WTC11 (cell line): Measurements from ENCODE around the gene ZMYND11. TPM values are rescaled to one million over a fixed set of nuclear protein-coding genes. Genes with fewer than 3 reads are reported as not detected.

Experiments
- ATAC-seq: fragments of 200-7000 bp; cut with Tn5 transposase; 2 replicates; pipeline ENCODE4 v1.10.0; 2021; ENCODE audit warnings: mild to moderate bottlenecking, moderate library complexity
- CTCF ChIA-PET: fragments of 300-600 bp; sonication (Branson Sonifier 250); formaldehyde crosslinking; loops from one replicate; lab custom pipeline; 2021; ENCODE audit warnings: antibody characterized with exemption; lab: Charles Lee
- POLR2A ChIA-PET: fragments of 350-600 bp; sonication (Branson Sonifier 250); formaldehyde crosslinking; loops from one replicate; lab custom pipeline; 2021; ENCODE audit warnings: antibody characterized with exemption; lab: Charles Lee
- DNase-seq: peaks from one replicate; pipeline ENCODE4 v3.0.0; 2021; ENCODE audit warnings: low spot score
- H3K27ac Mint-ChIP-seq: 2 replicates; pipeline ENCODE4 v1.8.0; 2021; ENCODE audit warnings: mixed read lengths
- H3K27me3 Mint-ChIP-seq: 2 replicates; pipeline ENCODE4 v1.8.0; 2021; ENCODE audit warnings: low read depth, mild to moderate bottlenecking, moderate library complexity, mixed read lengths
- H3K36me3 Mint-ChIP-seq: 2 replicates; pipeline ENCODE4 v1.8.0; 2021; ENCODE audit warnings: mixed read lengths
- H3K4me1 Mint-ChIP-seq: 2 replicates; pipeline ENCODE4 v1.8.0; 2022; ENCODE audit warnings: mixed read lengths
- H3K4me3 Mint-ChIP-seq: 2 replicates; pipeline ENCODE4 v1.8.0; 2021; ENCODE audit warnings: mild to moderate bottlenecking, moderate library complexity, mixed read lengths
- H3K9me3 Mint-ChIP-seq: 2 replicates; pipeline ENCODE4 v1.8.0; 2021; ENCODE audit warnings: mixed read lengths
- ATF1 ChIP-seq: sonication (generic); formaldehyde crosslinking; IDR thresholded peaks from 2 replicates; pipeline ENCODE4 v1.8.1; 2023; ENCODE audit warnings: mild to moderate bottlenecking, moderate library complexity, missing genetic modification reagents
- ELF4 ChIP-seq: sonication (generic); formaldehyde crosslinking; IDR thresholded peaks from 2 replicates; pipeline ENCODE4 v1.8.1; 2022; ENCODE audit warnings: low read depth, mild to moderate bottlenecking, moderate library complexity, missing genetic modification reagents
- HMGA2 ChIP-seq: fragments of 250-450 bp; sonication (Bioruptor Pico); IDR thresholded peaks from 2 replicates; pipeline ENCODE4 v1.4.0; 2021; ENCODE audit warnings: mild to moderate bottlenecking, moderate library complexity
- IRF2 ChIP-seq: sonication (generic); formaldehyde crosslinking; IDR thresholded peaks from 2 replicates; pipeline ENCODE4 v1.8.0; 2022; ENCODE audit warnings: low read depth, missing genetic modification reagents, borderline replicate concordance
- JAZF1 ChIP-seq: fragments of 250-450 bp; sonication (Bioruptor Pico); IDR thresholded peaks from 2 replicates; pipeline ENCODE4 v1.9.0; 2021; ENCODE audit warnings: moderate library complexity, mild to moderate bottlenecking, inconsistent platforms
- NFYB ChIP-seq: sonication (generic); formaldehyde crosslinking; conservative IDR thresholded peaks from 2 replicates; pipeline ENCODE4 v1.8.0; 2022; ENCODE audit warnings: low read depth, missing genetic modification reagents
- OVOL2 ChIP-seq: fragments of 250-450 bp; sonication (Bioruptor Pico); IDR thresholded peaks from 2 replicates; pipeline ENCODE4 v1.9.0; 2021; ENCODE audit warnings: mild to moderate bottlenecking, borderline replicate concordance
- SP1 ChIP-seq: sonication (generic); formaldehyde crosslinking; conservative IDR thresholded peaks from 2 replicates; pipeline ENCODE4 v1.8.1; 2022; ENCODE audit warnings: missing genetic modification reagents
- TCF7 ChIP-seq: sonication (generic); formaldehyde crosslinking; IDR thresholded peaks from 2 replicates; pipeline ENCODE4 v1.8.0; 2022; ENCODE audit warnings: mild to moderate bottlenecking, low read depth, missing genetic modification reagents, moderate library complexity
- TEAD1 ChIP-seq: sonication (generic); formaldehyde crosslinking; IDR thresholded peaks from 2 replicates; pipeline ENCODE4 v1.8.0; 2022; ENCODE audit warnings: mild to moderate bottlenecking, missing genetic modification reagents
- ZBTB21 ChIP-seq: sonication (generic); formaldehyde crosslinking; IDR thresholded peaks from 2 replicates; pipeline ENCODE4 v1.8.1; 2023; ENCODE audit warnings: mild to moderate bottlenecking, missing genetic modification reagents, borderline replicate concordance
- ZNF317 ChIP-seq: sonication (generic); formaldehyde crosslinking; IDR thresholded peaks from 2 replicates; pipeline ENCODE4 v1.8.1; 2023; ENCODE audit warnings: low read depth, mild to moderate bottlenecking, moderate library complexity, missing genetic modification reagents, borderline replicate concordance
- ZNF416 ChIP-seq: fragments of 250-450 bp; sonication (Bioruptor Pico); IDR thresholded peaks from 2 replicates; pipeline ENCODE4 v1.9.0; 2021; ENCODE audit warnings: mild to moderate bottlenecking, inconsistent platforms
- total RNA-seq: library from RNA; stranded (reverse); gene quantifications from 3 replicates; pipeline ENCODE4 v1.2.3, GENCODE V29; 2021
- TF ChIP-seq, protein P1 (sequence below): sonication (generic); formaldehyde crosslinking; IDR thresholded peaks from 2 replicates; pipeline ENCODE4 v1.8.1; 2023; ENCODE audit warnings: mild to moderate bottlenecking, missing genetic modification reagents
- TF ChIP-seq, protein P2 (sequence below): fragments of 250-450 bp; sonication (Bioruptor Pico); IDR thresholded peaks from 2 replicates; pipeline ENCODE4 v1.9.0; 2021; ENCODE audit warnings: mild to moderate bottlenecking
- TF ChIP-seq, protein P3 (sequence below): sonication (generic); formaldehyde crosslinking; IDR thresholded peaks from 2 replicates; pipeline ENCODE4 v1.8.0; 2022; ENCODE audit warnings: mild to moderate bottlenecking, missing genetic modification reagents
- TF ChIP-seq, protein P4 (sequence below): sonication (generic); formaldehyde crosslinking; IDR thresholded peaks from 2 replicates; pipeline ENCODE4 v1.8.1; 2023; ENCODE audit warnings: mild to moderate bottlenecking, moderate library complexity, missing genetic modification reagents
- TF ChIP-seq, protein P5 (sequence below): fragments of 250-450 bp; sonication (Bioruptor Pico); IDR thresholded peaks from 2 replicates; pipeline ENCODE4 v2.1.2; 2022; ENCODE audit warnings: mild to moderate bottlenecking, moderate library complexity
- TF ChIP-seq, protein P6 (sequence below): sonication (generic); formaldehyde crosslinking; IDR thresholded peaks from 2 replicates; pipeline ENCODE4 v1.8.1; 2022; ENCODE audit warnings: missing genetic modification reagents, borderline replicate concordance
- TF ChIP-seq, protein P7 (sequence below): sonication (generic); formaldehyde crosslinking; IDR thresholded peaks from 2 replicates; pipeline ENCODE4 v1.8.0; 2023; ENCODE audit warnings: missing genetic modification reagents

Gene ZMYND11
- total RNA-seq, 1 experiment from 2014 or later: 22.3 TPM

DNA sequence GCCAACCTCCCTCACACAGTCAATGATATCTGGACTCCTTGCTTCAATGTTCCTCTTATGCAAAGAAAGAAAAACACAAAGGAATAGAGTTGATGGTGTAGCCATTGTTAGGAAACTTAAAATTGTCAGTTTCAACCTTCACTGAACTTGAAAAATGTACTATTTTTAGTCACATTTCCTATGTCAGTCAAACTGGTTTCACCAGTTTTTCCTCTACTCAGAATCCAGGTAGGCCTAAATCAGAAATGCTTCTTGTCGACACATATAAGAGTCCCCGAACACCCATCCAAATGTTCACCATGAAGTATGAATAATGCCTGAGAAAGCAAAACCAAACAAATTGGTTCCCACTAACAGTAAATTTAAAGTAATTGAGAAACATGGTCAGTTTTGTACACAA, 42.4 kb upstream of the ZMYND11 start:
- DNase-seq: no peak
- POLR2A ChIA-PET: no interaction called here
- Mint-ChIP-seq H3K27ac (no peak overlapping the region), H3K4me3 (no peak overlapping the region), H3K36me3 (peaks cover 23% of the 10 kb centered on the region), H3K4me1 (peaks cover 6% of the 10 kb centered on the region), H3K27me3 (peaks cover 14% of the 10 kb centered on the region), H3K9me3 (peaks cover 30% of the 10 kb centered on the region)
- CTCF ChIA-PET: no interaction called here
- ATAC-seq: no peak
- TF ChIP-seq ZNF416 (CRISPR knock-in tag): no peak
- TF ChIP-seq, protein P1, sequence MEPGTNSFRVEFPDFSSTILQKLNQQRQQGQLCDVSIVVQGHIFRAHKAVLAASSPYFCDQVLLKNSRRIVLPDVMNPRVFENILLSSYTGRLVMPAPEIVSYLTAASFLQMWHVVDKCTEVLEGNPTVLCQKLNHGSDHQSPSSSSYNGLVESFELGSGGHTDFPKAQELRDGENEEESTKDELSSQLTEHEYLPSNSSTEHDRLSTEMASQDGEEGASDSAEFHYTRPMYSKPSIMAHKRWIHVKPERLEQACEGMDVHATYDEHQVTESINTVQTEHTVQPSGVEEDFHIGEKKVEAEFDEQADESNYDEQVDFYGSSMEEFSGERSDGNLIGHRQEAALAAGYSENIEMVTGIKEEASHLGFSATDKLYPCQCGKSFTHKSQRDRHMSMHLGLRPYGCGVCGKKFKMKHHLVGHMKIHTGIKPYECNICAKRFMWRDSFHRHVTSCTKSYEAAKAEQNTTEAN (CRISPR knock-in tag): no peak
- TF ChIP-seq JAZF1 (CRISPR knock-in tag): no peak
- TF ChIP-seq, protein P2, sequence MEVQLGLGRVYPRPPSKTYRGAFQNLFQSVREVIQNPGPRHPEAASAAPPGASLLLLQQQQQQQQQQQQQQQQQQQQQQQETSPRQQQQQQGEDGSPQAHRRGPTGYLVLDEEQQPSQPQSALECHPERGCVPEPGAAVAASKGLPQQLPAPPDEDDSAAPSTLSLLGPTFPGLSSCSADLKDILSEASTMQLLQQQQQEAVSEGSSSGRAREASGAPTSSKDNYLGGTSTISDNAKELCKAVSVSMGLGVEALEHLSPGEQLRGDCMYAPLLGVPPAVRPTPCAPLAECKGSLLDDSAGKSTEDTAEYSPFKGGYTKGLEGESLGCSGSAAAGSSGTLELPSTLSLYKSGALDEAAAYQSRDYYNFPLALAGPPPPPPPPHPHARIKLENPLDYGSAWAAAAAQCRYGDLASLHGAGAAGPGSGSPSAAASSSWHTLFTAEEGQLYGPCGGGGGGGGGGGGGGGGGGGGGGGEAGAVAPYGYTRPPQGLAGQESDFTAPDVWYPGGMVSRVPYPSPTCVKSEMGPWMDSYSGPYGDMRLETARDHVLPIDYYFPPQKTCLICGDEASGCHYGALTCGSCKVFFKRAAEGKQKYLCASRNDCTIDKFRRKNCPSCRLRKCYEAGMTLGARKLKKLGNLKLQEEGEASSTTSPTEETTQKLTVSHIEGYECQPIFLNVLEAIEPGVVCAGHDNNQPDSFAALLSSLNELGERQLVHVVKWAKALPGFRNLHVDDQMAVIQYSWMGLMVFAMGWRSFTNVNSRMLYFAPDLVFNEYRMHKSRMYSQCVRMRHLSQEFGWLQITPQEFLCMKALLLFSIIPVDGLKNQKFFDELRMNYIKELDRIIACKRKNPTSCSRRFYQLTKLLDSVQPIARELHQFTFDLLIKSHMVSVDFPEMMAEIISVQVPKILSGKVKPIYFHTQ: no peak

DNA sequence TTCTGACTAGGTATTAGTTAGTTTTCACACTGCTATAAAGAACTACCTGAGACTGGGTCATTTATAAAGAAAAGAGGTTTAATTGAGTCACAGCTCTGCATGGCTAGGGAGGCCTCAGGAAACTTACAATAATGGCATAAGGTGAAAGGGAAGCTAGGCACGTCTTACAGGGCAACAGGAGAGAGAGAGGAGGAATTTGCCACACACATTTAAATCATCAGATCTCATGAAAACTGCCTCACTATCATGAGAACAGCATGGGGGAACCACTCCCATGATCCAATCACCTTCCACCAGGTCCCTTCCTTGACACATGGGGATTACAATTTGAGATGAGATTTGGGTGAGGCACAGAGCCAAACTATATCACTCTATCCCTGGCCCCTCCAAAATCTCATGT, 40.6 kb upstream of the ZMYND11 start:
- Mint-ChIP-seq H3K9me3 (peaks cover 47% of the 10 kb centered on the region), H3K4me3 (no peak overlapping the region)
- POLR2A ChIA-PET: no interaction called here
- TF ChIP-seq IRF2 (CRISPR knock-in tag) (no peak), ELF4 (CRISPR knock-in tag) (no peak), NFYB (CRISPR knock-in tag) (no peak), JAZF1 (CRISPR knock-in tag) (no peak), ATF1 (CRISPR knock-in tag) (no peak), ZNF317 (CRISPR knock-in tag) (no peak), TEAD1 (CRISPR knock-in tag) (no peak), OVOL2 (CRISPR knock-in tag) (no peak), HMGA2 (CRISPR knock-in tag) (no peak), TCF7 (CRISPR knock-in tag) (no peak), ZBTB21 (CRISPR knock-in tag) (no peak), SP1 (CRISPR knock-in tag) (no peak)
- TF ChIP-seq, protein P3, sequence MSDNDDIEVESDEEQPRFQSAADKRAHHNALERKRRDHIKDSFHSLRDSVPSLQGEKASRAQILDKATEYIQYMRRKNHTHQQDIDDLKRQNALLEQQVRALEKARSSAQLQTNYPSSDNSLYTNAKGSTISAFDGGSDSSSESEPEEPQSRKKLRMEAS (CRISPR knock-in tag): no peak
- TF ChIP-seq, protein P4, sequence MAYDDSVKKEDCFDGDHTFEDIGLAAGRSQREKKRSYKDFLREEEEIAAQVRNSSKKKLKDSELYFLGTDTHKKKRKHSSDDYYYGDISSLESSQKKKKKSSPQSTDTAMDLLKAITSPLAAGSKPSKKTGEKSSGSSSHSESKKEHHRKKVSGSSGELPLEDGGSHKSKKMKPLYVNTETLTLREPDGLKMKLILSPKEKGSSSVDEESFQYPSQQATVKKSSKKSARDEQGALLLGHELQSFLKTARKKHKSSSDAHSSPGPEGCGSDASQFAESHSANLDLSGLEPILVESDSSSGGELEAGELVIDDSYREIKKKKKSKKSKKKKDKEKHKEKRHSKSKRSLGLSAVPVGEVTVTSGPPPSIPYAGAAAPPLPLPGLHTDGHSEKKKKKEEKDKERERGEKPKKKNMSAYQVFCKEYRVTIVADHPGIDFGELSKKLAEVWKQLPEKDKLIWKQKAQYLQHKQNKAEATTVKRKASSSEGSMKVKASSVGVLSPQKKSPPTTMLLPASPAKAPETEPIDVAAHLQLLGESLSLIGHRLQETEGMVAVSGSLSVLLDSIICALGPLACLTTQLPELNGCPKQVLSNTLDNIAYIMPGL (CRISPR knock-in tag): no peak
- TF ChIP-seq, protein P2: no peak
- TF ChIP-seq, protein P5, sequence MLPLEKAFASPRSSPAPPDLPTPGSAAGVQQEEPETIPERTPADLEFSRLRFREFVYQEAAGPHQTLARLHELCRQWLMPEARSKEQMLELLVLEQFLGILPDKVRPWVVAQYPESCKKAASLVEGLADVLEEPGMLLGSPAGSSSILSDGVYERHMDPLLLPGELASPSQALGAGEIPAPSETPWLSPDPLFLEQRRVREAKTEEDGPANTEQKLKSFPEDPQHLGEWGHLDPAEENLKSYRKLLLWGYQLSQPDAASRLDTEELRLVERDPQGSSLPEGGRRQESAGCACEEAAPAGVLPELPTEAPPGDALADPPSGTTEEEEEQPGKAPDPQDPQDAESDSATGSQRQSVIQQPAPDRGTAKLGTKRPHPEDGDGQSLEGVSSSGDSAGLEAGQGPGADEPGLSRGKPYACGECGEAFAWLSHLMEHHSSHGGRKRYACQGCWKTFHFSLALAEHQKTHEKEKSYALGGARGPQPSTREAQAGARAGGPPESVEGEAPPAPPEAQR (CRISPR knock-in tag): no peak
- TF ChIP-seq, protein P6, sequence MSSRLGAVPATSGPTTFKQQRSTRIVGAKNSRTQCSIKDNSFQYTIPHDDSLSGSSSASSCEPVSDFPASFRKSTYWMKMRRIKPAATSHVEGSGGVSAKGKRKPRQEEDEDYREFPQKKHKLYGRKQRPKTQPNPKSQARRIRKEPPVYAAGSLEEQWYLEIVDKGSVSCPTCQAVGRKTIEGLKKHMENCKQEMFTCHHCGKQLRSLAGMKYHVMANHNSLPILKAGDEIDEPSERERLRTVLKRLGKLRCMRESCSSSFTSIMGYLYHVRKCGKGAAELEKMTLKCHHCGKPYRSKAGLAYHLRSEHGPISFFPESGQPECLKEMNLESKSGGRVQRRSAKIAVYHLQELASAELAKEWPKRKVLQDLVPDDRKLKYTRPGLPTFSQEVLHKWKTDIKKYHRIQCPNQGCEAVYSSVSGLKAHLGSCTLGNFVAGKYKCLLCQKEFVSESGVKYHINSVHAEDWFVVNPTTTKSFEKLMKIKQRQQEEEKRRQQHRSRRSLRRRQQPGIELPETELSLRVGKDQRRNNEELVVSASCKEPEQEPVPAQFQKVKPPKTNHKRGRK (CRISPR knock-in tag): no peak
- TF ChIP-seq, protein P7, sequence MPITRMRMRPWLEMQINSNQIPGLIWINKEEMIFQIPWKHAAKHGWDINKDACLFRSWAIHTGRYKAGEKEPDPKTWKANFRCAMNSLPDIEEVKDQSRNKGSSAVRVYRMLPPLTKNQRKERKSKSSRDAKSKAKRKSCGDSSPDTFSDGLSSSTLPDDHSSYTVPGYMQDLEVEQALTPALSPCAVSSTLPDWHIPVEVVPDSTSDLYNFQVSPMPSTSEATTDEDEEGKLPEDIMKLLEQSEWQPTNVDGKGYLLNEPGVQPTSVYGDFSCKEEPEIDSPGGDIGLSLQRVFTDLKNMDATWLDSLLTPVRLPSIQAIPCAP: no peak
- TF ChIP-seq, all 79 proteins: peak for 0
- Mint-ChIP-seq H3K27me3 (peaks cover 26% of the 10 kb centered on the region), H3K27ac (no peak overlapping the region), H3K4me1 (peaks cover 6% of the 10 kb centered on the region), H3K36me3 (peaks cover 23% of the 10 kb centered on the region)
- ATAC-seq (no peak), DNase-seq (no peak)
- CTCF ChIA-PET: no interaction called here
